Psoas muscle (tissue), 8 donors: Measurements from ENCODE around the gene NOX5. TPM values are rescaled to one million over a fixed set of nuclear protein-coding genes. Genes with fewer than 3 reads are reported as not detected.

Experiments used
- ATAC-seq, 4 donors: fragments of 200-7000 bp; cut with Tn5 transposase; one replicate each; pipeline ENCODE4 v1.9.1; 2020; ENCODE audit warnings: moderate library complexity in 3 of 4, mild to moderate bottlenecking in 2 of 4
- DNase-seq, 2 donors: peaks; one replicate each; pipeline ENCODE4 v3.0.0-alpha.2; 2020
- H3K27ac ChIP-seq: fragments of 200-600 bp; one replicate; pipeline ENCODE4 v1.8.0; 2022
- H3K27me3 ChIP-seq, 3 donors: fragments of 200-600 bp in 1 of 3; one replicate each; pipeline versions ENCODE4 v1.6.1 to v1.8.0; 2013 to 2022; ENCODE audit warnings: low read length in 2 of 3, mild to moderate bottlenecking in 2 of 3, moderate library complexity in 1 of 3; ENCODE audit not compliant: insufficient read depth in 3 of 3
- H3K36me3 ChIP-seq, 2 donors: fragments of 200-600 bp in 1 of 2; one replicate each; pipeline versions ENCODE4 v1.6.1 to v1.8.0; 2013 to 2022; ENCODE audit warnings: low read depth in 1 of 2, mild to moderate bottlenecking in 1 of 2, moderate library complexity in 1 of 2; ENCODE audit not compliant: insufficient read depth in 1 of 2
- H3K4me1 ChIP-seq: fragments of 200-600 bp; one replicate; pipeline ENCODE4 v1.8.0; 2022
- H3K4me3 ChIP-seq: fragments of 200-600 bp; one replicate; pipeline ENCODE4 v1.8.0; 2022; ENCODE audit warnings: mild to moderate bottlenecking
- H3K9me3 ChIP-seq: fragments of 200-600 bp; one replicate; pipeline ENCODE4 v1.8.0; 2022
- CTCF ChIP-seq: fragments of 200-600 bp; IDR thresholded peaks from one replicate; pipeline ENCODE4 v1.8.0; 2022; ENCODE audit warnings: antibody characterized with exemption
- WGBS, 3 donors: extraction: QIAGEN DNeasy Blood & Tissue Kit; methylation state at CpG; one replicate each; pipeline versions ENCODE4 v1.1.6 to v1.1.7; 2013; 5-methylcytosine and 5-hydroxymethylcytosine counted together
- intact Hi-C, 2 donors: fragments of 100-400 bp; cut with DNase I; formaldehyde crosslinking; loops; one replicate each; pipeline versions ENCODE4 v1.11.0 to v1.14.2; 2022
- polyA plus RNA-seq, 3 donors: library from polyadenylated mRNA; stranded (reverse); fragments of 200-250 nt; gene quantifications; one replicate each; pipeline ENCODE4 v1.2.3, GENCODE V29; 2013
- total RNA-seq, 4 donors: library from RNA; stranded (reverse); fragmentation: NEBNext Ultra II Directional in 2 of 4; extraction: Animal tissue kit (Norgen Biotek cat#: 25700) in 2 of 4; gene quantifications; one replicate each; pipeline versions ENCODE4 v1.2.1 to v1.2.4, GENCODE V29; 2021 to 2023
- donor health status: healthy with polysubstance abuse.
- donor health status: DM: no; HTN: no; CAD: no; lungs with moderate emphysema.
- donor health status: Bipolar disorder and iron deficiency.
- donor health status: healthy.
- donor health status: DM: yes; HTN: yes; CAD: no.
- donor health status: DM: no; HTN: no; CAD: no.
- donor health status: DM: no; HTN: no; CAD: no.
- donor health status: DM: yes; HTN: yes; CAD: no.

NOX5 gene
- total and polyA plus RNA-seq, 7 donors, result 0.03 to 0.13 (median 0.04) TPM; not detected in 3

- no peaks in the 10 kb centered on the region for H3K36me3 ChIP-seq
- no peak overlapping the region for H3K27ac ChIP-seq
- ATAC-seq (no peak), DNase-seq (no peak)
- no peaks in the 10 kb centered on the region for H3K9me3 ChIP-seq
- no peak for TF ChIP-seq CTCF
- 79 to 82% (median 80%) methylated on average over 7 of the region's 7 CpGs for WGBS, 3 donors
- intact Hi-C loops, result no loop called here
- H3K4me1 ChIP-seq, result no peaks in the 10 kb centered on the region
- no peaks in the 10 kb centered on the region for H3K27me3 ChIP-seq
- H3K4me3 ChIP-seq, result no peak overlapping the region
Observed at GRCh38 chr15:69017978-69018377, 3.5 kb downstream of the NOX5 start.

GRCh38 chr15:69018951-69019350 lies 4.5 kb downstream of the NOX5 start:
- Histone ChIP-seq H3K27ac (no peak overlapping the region), H3K4me3 (no peak overlapping the region), H3K36me3 (no peaks in the 10 kb centered on the region), H3K27me3 (no peaks in the 10 kb centered on the region), H3K4me1 (no peaks in the 10 kb centered on the region), H3K9me3 (no peaks in the 10 kb centered on the region)
- 82 to 86% (median 84%) methylated on average over 6 of the region's 6 CpGs for WGBS, 3 donors
- no peak for TF ChIP-seq CTCF
- ATAC-seq (no peak), DNase-seq (no peak)
- intact Hi-C loops, result no loop called here

- no peak overlapping the region for H3K4me3 ChIP-seq
- intact Hi-C loops, result no loop called here
- no peaks in the 10 kb centered on the region for H3K4me1 ChIP-seq
- no peak for ATAC-seq
- no peaks in the 10 kb centered on the region for H3K36me3 ChIP-seq
- no peak for DNase-seq
- 85 to 90% (median 89%) methylated on average over 2 of the region's 2 CpGs for WGBS, 3 donors
- no peaks in the 10 kb centered on the region for H3K27me3 ChIP-seq
- no peak for TF ChIP-seq CTCF
- no peaks in the 10 kb centered on the region for H3K9me3 ChIP-seq
- no peak overlapping the region for H3K27ac ChIP-seq
Observed at GRCh38 chr15:69021895-69022294, 7.4 kb downstream of the NOX5 start.

- TF ChIP-seq CTCF, result no peak
- intact Hi-C loops, result no loop called here
- no peak for DNase-seq
Observed at GRCh38 chr15:69025320-69025719, 10.8 kb downstream of the NOX5 start.

GRCh38 chr15:69026355-69026754 lies 11.9 kb downstream of the NOX5 start:
- DNase-seq, result no peak
- H3K4me1 ChIP-seq, result no peaks in the 10 kb centered on the region
- no peak for ATAC-seq
- no peak for TF ChIP-seq CTCF
- no peaks in the 10 kb centered on the region for H3K36me3 ChIP-seq
- H3K4me3 ChIP-seq, result no peak overlapping the region
- WGBS, 3 donors, result 83 to 89% (median 83%) methylated on average over 5 of the region's 5 CpGs
- H3K27me3 ChIP-seq, result peaks cover 0 to 3% (median 0%) of the 10 kb centered on the region in 3 donors
- H3K27ac ChIP-seq, result no peak overlapping the region
- intact Hi-C loops, result no loop called here
- H3K9me3 ChIP-seq, result no peaks in the 10 kb centered on the region

More at GRCh38 chr15:69025320-69025719, 10.8 kb downstream of the NOX5 start:
- ATAC-seq, result no peak
- H3K36me3 ChIP-seq, result no peaks in the 10 kb centered on the region
- H3K27me3 ChIP-seq, result no peaks in the 10 kb centered on the region
- H3K4me3 ChIP-seq, result no peak overlapping the region
- no peak overlapping the region for H3K27ac ChIP-seq
- H3K9me3 ChIP-seq, result no peaks in the 10 kb centered on the region
- 74 to 82% (median 75%) methylated on average over 5 of the region's 5 CpGs for WGBS, 3 donors
- no peaks in the 10 kb centered on the region for H3K4me1 ChIP-seq
